HepG2 (cell line): ENCODE results near the gene C11orf86. TPM values are rescaled to one million over a fixed set of nuclear protein-coding genes. Genes with fewer than 3 reads are reported as not detected.

Source experiments
- E2F5 ChIP-seq: sonication (generic); formaldehyde crosslinking; conservative IDR thresholded peaks from 2 replicates; pipeline ENCODE4 v1.4.0; 2020; ENCODE audit warnings: missing genetic modification reagents
- FOXA1 ChIP-seq, 2 experiments: fragments of 450-650 bp in 1 of 2; sonication (generic) in 1 of 2; formaldehyde crosslinking in 1 of 2; IDR thresholded peaks; 2 replicates each; pipeline versions ENCODE4 v1.4.0 to v1.6.1; 2016 to 2020; ENCODE audit warnings: missing genetic modification reagents in 1 of 2
- FOXM1 ChIP-seq: sonication (generic); formaldehyde crosslinking; IDR thresholded peaks from 2 replicates; pipeline ENCODE4 v1.5.0; 2020; ENCODE audit warnings: missing genetic modification reagents
- FOXO1 ChIP-seq: sonication (generic); formaldehyde crosslinking; IDR thresholded peaks from 2 replicates; pipeline ENCODE4 v1.4.0; 2020; ENCODE audit warnings: missing genetic modification reagents
- GMEB2 ChIP-seq: IDR thresholded peaks from 2 replicates; pipeline ENCODE4 v1.6.1; 2016; ENCODE audit warnings: missing biosample characterization, missing genetic modification reagents, low read depth
- HBP1 ChIP-seq: IDR thresholded peaks from 2 replicates; pipeline ENCODE4 v1.6.1; 2016; ENCODE audit warnings: low read depth, control low read depth
- HIVEP1 ChIP-seq: sonication (generic); formaldehyde crosslinking; IDR thresholded peaks from 2 replicates; pipeline ENCODE4 v1.4.0; 2020; ENCODE audit warnings: mild to moderate bottlenecking, missing genetic modification reagents
- IRF1 ChIP-seq: sonication (generic); formaldehyde crosslinking; IDR thresholded peaks from 2 replicates; pipeline ENCODE4 v1.4.0; 2020; ENCODE audit warnings: low read depth, mild to moderate bottlenecking, missing genetic modification reagents
- KAT7 ChIP-seq: IDR thresholded peaks from 2 replicates; pipeline ENCODE4 v1.6.1; 2018; ENCODE audit warnings: borderline replicate concordance, missing compliant biosample characterization
- KDM5A ChIP-seq: fragments of 200-600 bp; sonication (generic); IDR thresholded peaks from 2 replicates; pipeline ENCODE4 v1.7.0; 2018; ENCODE audit warnings: antibody characterized with exemption, mild to moderate bottlenecking, low read length, borderline replicate concordance
- PCBP1 ChIP-seq: fragments of 200-400 bp; formaldehyde crosslinking; IDR thresholded peaks from 2 replicates; pipeline ENCODE4 v1.6.1; 2017; ENCODE audit warnings: mild to moderate bottlenecking, low read depth, low read length, borderline replicate concordance
- REL ChIP-seq: sonication (generic); formaldehyde crosslinking; conservative IDR thresholded peaks from 2 replicates; pipeline ENCODE4 v1.8.0; 2022; ENCODE audit warnings: mild to moderate bottlenecking, missing genetic modification reagents, moderate library complexity
- TAF1 ChIP-seq: sonication (generic); formaldehyde crosslinking; IDR thresholded peaks from 2 replicates; pipeline ENCODE4 v1.4.0; 2020; ENCODE audit warnings: missing genetic modification reagents
- ZBED4 ChIP-seq: sonication (generic); formaldehyde crosslinking; IDR thresholded peaks from 2 replicates; pipeline ENCODE4 v1.4.0; 2020; ENCODE audit warnings: missing genetic modification reagents, borderline replicate concordance
- ZFP36L1 ChIP-seq: sonication (generic); formaldehyde crosslinking; IDR thresholded peaks from 2 replicates; pipeline ENCODE4 v1.8.0; 2022; ENCODE audit warnings: mild to moderate bottlenecking, missing genetic modification reagents, moderate library complexity
- ZMAT5 ChIP-seq: sonication (generic); formaldehyde crosslinking; IDR thresholded peaks from 2 replicates; pipeline ENCODE4 v1.5.0; 2020; ENCODE audit warnings: mild to moderate bottlenecking, low read depth, missing genetic modification reagents, borderline replicate concordance
- ZNF331 ChIP-seq: sonication (generic); formaldehyde crosslinking; IDR thresholded peaks from 2 replicates; pipeline ENCODE4 v1.4.0; 2020; ENCODE audit warnings: missing genetic modification reagents
- ZNF788 ChIP-seq: sonication (generic); formaldehyde crosslinking; IDR thresholded peaks from 2 replicates; pipeline ENCODE4 v1.5.0; 2020; ENCODE audit warnings: mild to moderate bottlenecking, missing genetic modification reagents, borderline replicate concordance
- polyA plus RNA-seq, 8 experiments: library from polyadenylated mRNA; depleted of rRNA in 3 of 8; stranded (reverse) in 7 of 8; unstranded in 1 of 8; fragments of >200 nt; fragmentation: Illumina TruSeq in 4 of 8; extraction: Trizol in 4 of 8; gene quantifications; 2 replicates each; pipeline versions ENCODE4 v1.2.1 to v1.2.3, GENCODE V29; 2011 to 2016; ENCODE audit warnings: low read depth in 4 of 8, missing spikeins in 1 of 8, mixed read lengths in 1 of 8; ENCODE audit not compliant: insufficient read depth in 1 of 8
- total RNA-seq, 5 experiments: library from RNA; depleted of rRNA; stranded (reverse); fragments of >200 nt; fragmentation: Illumina TruSeq; extraction: Trizol; gene quantifications; 2 replicates each; pipeline ENCODE4 v1.2.3, GENCODE V29; 2016; ENCODE audit warnings: low read depth in 1 of 5

C11orf86 gene
- total and polyA plus RNA-seq, 2 of the 13 experiments (the other 11 are each of a cell fraction or from before 2014, with no cell fraction given): 0.11 to 0.18 TPM

GRCh38 chr11:66958232-66958955 lies 16.7 kb upstream of the C11orf86 start, which contains the start of gene PC (continued):
- TF ChIP-seq ZBED4 (CRISPR knock-in tag) (no peak), ZMAT5 (CRISPR knock-in tag) (no peak), E2F5 (CRISPR knock-in tag) (peak; percentile 81; the same call in 1 of the 2 replicates), ZNF331 (peak; percentile 57; the same call in 1 of the 2 replicates), ZFP36L1 (CRISPR knock-in tag) (peak; percentile 93; the same call in 1 of the 2 replicates), FOXO1 (CRISPR knock-in tag) (peak; percentile 10; the same call in 1 of the 2 replicates), HIVEP1 (peak; percentile 71), IRF1 (CRISPR knock-in tag) (no peak), ZNF788 (peak; percentile 81; the same call in 1 of the 2 replicates), GMEB2 (no peak; the same call in none of the 2 replicates), FOXA1 (IDR thresholded peaks at IDR 0.05) (no peak), FOXA1 (CRISPR knock-in tag; IDR thresholded peaks at IDR 0.05) (no peak), KDM5A (no peak; the same call in 1 of the 2 replicates), FOXM1 (no peak), HBP1 (peak; percentile 98), KAT7 (0 out of 2 replicates have a peak, but pooled peaks have one; percentile 27), REL (CRISPR knock-in tag) (peak; percentile 82; the same call in 1 of the 2 replicates), TAF1 (CRISPR knock-in tag) (peak; percentile 72), PCBP1 (0 out of 2 replicates have a peak, but pooled peaks have one; percentile 78)
